ENCODE results near the gene SPEN.

SPEN gene

GRCh38 chr1:15944308-15945010 is 97.0 kb downstream of the SPEN start:
- H4K20me1 ChIP-seq (ENCODE audit: insufficient read depth, low read length) = no peaks in the 10 kb centered on the region
- no peak overlapping the region for H2AFZ ChIP-seq (ENCODE audit: low read length)
- H3K4me2 ChIP-seq (ENCODE audit: low read depth, low read length) = no peak overlapping the region
- no peak overlapping the region for H3K4me3 ChIP-seq (ENCODE audit: low read length)
- no peaks in the 10 kb centered on the region for H3K9me2 ChIP-seq (replicated peaks; ENCODE audit: insufficient read depth, low read length)
- H3K4me1 ChIP-seq (ENCODE audit: low read length) = no peaks in the 10 kb centered on the region
- no peaks in the 10 kb centered on the region for H3F3A ChIP-seq (ENCODE audit: insufficient read depth, low read length)
- H3K9me3 ChIP-seq (replicated peaks; ENCODE audit: insufficient read depth, low read length) = no peaks in the 10 kb centered on the region
- DNase-seq = no peak
- no peak overlapping the region for H3K27ac ChIP-seq (ENCODE audit: low read length)
- H3K79me2 ChIP-seq (ENCODE audit: low read length) = peaks cover under 1% of the 10 kb centered on the region; the same call in 1 of the 2 replicates
- TF ChIP-seq CTCF (IDR thresholded peaks at IDR 0.05; ENCODE audit: low read length) = no peak
- no peak for TF ChIP-seq EZH2 (optimal IDR thresholded peaks at IDR 0.05; ENCODE audit: low read depth, low read length)
- TF ChIP-seq EZH2phosphoT487 (IDR thresholded peaks at IDR 0.05; ENCODE audit: low read length) = no peak
- no peaks in the 10 kb centered on the region for H3K36me3 ChIP-seq (replicated peaks; ENCODE audit: insufficient read depth, low read length)
- no peak overlapping the region for H3K9ac ChIP-seq (ENCODE audit: low read length)
- H3K27me3 ChIP-seq (replicated peaks; ENCODE audit: insufficient read depth, low read length) = no peaks in the 10 kb centered on the region

DNA sequence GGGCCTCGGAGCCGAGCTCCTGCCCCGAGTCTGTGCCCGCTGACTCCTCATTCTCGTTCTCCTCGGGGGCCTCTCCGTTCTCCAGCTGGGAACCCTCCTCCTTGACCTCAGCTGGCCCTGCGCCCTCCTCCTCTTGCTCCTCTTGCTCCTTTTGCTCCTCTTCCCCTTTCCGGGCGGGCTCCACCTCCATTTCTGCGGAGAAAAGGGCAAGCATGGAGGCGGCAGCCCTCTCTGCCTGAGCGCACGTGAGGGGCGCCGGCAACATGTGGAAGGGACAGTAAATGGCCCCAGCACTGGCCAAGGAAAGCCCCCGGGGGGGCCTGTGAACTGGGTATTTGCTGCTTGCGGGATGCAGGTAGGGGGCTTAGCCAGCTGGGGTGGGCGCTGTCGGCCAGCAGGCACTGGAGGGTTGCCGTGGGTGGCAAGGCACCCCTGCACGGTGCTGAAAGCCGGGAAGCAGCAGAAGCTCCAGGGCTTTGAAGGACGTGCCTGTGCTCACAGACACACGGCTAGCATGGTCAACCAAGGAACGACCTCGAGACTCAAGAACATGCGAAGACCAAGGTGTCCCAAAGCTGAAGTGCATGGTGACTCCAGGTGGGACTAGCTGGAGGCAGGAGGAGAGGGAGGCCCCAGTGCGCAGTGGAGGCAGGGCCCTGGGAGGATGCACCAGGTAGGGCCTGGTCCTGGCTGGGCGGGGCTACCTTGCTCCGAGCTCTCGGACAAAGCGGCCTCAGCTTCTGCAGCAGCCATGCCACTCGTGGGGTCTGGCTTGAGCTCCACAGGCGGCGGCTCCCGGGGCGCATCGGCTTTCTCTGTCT is 97.7 kb downstream of the SPEN start:
- no peak for DNase-seq
- H4K20me1 ChIP-seq (ENCODE audit: insufficient read depth, low read length) = no peaks in the 10 kb centered on the region
- TF ChIP-seq EZH2 (optimal IDR thresholded peaks at IDR 0.05; ENCODE audit: low read depth, low read length) (no peak), EZH2phosphoT487 (IDR thresholded peaks at IDR 0.05; ENCODE audit: low read length) (no peak), CTCF (IDR thresholded peaks at IDR 0.05; ENCODE audit: low read length) (no peak)

DNA sequence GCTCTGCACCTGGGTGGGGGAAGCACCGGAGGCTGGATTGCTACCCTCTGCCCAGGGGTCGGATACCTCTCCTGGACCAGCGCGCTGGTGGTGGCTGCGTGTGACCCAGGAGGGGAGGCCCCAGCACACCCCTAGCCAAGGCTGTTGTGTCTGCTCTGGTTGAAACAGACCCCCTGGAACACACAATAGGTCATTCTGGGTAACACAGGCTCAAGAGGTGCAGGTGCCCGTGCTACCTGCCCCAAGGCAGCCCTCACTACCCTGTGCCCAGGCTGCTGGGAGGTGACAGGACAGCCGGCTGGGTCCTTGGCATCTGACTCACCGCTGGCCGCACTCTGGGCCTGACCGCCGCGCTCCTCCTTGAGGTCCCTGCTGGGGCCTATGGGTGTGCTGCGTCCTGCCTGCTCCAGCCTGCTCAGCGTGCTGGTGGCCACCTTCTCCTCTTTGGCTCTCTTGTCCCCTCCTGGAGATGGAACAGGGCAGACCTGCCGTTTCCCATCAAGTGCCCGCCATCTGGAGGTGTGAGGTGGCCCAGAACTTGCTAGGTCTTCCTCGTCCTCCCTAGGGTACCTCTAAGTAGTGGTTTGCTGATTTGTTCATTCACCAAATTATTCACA is 98.4 kb downstream of the SPEN start:
- no peaks in the 10 kb centered on the region for H4K20me1 ChIP-seq (ENCODE audit: insufficient read depth, low read length)
- no peaks in the 10 kb centered on the region for H3K9me2 ChIP-seq (replicated peaks; ENCODE audit: insufficient read depth, low read length)
- no peak overlapping the region for H3K4me2 ChIP-seq (ENCODE audit: low read depth, low read length)
- TF ChIP-seq EZH2phosphoT487 (IDR thresholded peaks at IDR 0.05; ENCODE audit: low read length) = no peak
- no peak for TF ChIP-seq EZH2 (optimal IDR thresholded peaks at IDR 0.05; ENCODE audit: low read depth, low read length)
- no peak for TF ChIP-seq CTCF (IDR thresholded peaks at IDR 0.05; ENCODE audit: low read length)
- no peaks in the 10 kb centered on the region for H3F3A ChIP-seq (ENCODE audit: insufficient read depth, low read length)
- H3K4me1 ChIP-seq (ENCODE audit: low read length) = no peaks in the 10 kb centered on the region
- no peaks in the 10 kb centered on the region for H3K27me3 ChIP-seq (replicated peaks; ENCODE audit: insufficient read depth, low read length)
- H3K9me3 ChIP-seq (replicated peaks; ENCODE audit: insufficient read depth, low read length) = no peaks in the 10 kb centered on the region
- H3K4me3 ChIP-seq (ENCODE audit: low read length) = no peak overlapping the region
- H3K79me2 ChIP-seq (ENCODE audit: low read length) = peaks cover 15% of the 10 kb centered on the region
- no peak overlapping the region for H3K27ac ChIP-seq (ENCODE audit: low read length)
- H3K36me3 ChIP-seq (replicated peaks; ENCODE audit: insufficient read depth, low read length) = no peaks in the 10 kb centered on the region
- no peak overlapping the region for H3K9ac ChIP-seq (ENCODE audit: low read length)
- H2AFZ ChIP-seq (ENCODE audit: low read length) = no peak overlapping the region
- no peak for DNase-seq

More for the DNA sequence above, 97.7 kb downstream of the SPEN start:
- Histone ChIP-seq H3K4me2 (ENCODE audit: low read depth, low read length) (no peak overlapping the region), H3K9me2 (replicated peaks; ENCODE audit: insufficient read depth, low read length) (no peaks in the 10 kb centered on the region), H3K36me3 (replicated peaks; ENCODE audit: insufficient read depth, low read length) (no peaks in the 10 kb centered on the region), H3K9me3 (replicated peaks; ENCODE audit: insufficient read depth, low read length) (no peaks in the 10 kb centered on the region), H3K4me3 (ENCODE audit: low read length) (no peak overlapping the region), H3F3A (ENCODE audit: insufficient read depth, low read length) (no peaks in the 10 kb centered on the region), H3K4me1 (ENCODE audit: low read length) (no peaks in the 10 kb centered on the region), H3K9ac (ENCODE audit: low read length) (no peak overlapping the region), H3K79me2 (ENCODE audit: low read length) (peaks cover 8% of the 10 kb centered on the region), H3K27ac (ENCODE audit: low read length) (no peak overlapping the region), H3K27me3 (replicated peaks; ENCODE audit: insufficient read depth, low read length) (no peaks in the 10 kb centered on the region), H2AFZ (ENCODE audit: low read length) (no peak overlapping the region)

Data from MM.1S (cell line).